Stomach (tissue), 9 donors: ENCODE data around the gene PARP8. TPM values are rescaled to one million over a fixed set of nuclear protein-coding genes. Genes with fewer than 3 reads are reported as not detected.

Experiments used
- DNase-seq, 2 donors: peaks; one replicate each; pipeline versions ENCODE4 v3.0.0 to v3.0.0-alpha.2; 2013 to 2019
- H3K27ac ChIP-seq, 5 donors: fragments of 200-600 bp in 4 of 5; sonication (generic) in 4 of 5; one replicate each; pipeline ENCODE4 v1.5.1; 2013 to 2019; ENCODE audit warnings: mild to moderate bottlenecking in 1 of 5, moderate library complexity in 1 of 5
- H3K27me3 ChIP-seq, 3 donors: fragments of 200-600 bp; sonication (generic); one replicate each; pipeline ENCODE4 v1.5.1; 2017 to 2019; ENCODE audit warnings: mixed run types in 1 of 3
- H3K36me3 ChIP-seq, 4 donors: fragments of 200-600 bp; sonication (generic); 1 replicate in 3 of 4; 2 replicates in 1 of 4; pipeline ENCODE4 v1.5.1; 2016 to 2019
- H3K4me1 ChIP-seq, 4 donors: fragments of 200-600 bp; sonication (generic); one replicate each; pipeline ENCODE4 v1.5.1; 2016 to 2019
- H3K4me3 ChIP-seq, 4 donors: fragments of 200-600 bp; sonication (generic) in 3 of 4; one replicate each; pipeline ENCODE4 v1.5.1; 2016 to 2019; ENCODE audit warnings: mild to moderate bottlenecking in 1 of 4
- H3K9me3 ChIP-seq, 4 donors: fragments of 200-600 bp; sonication (generic); one replicate each; pipeline ENCODE4 v1.5.1; 2016 to 2019
- EP300 ChIP-seq: sonication (generic); formaldehyde crosslinking; IDR thresholded peaks from one replicate; pipeline ENCODE4 v1.6.1; 2017; ENCODE audit warnings: antibody characterized with exemption
- POLR2A ChIP-seq, 4 donors: fragments of 450-650 bp; IDR thresholded peaks; one replicate each; pipeline ENCODE4 v1.6.1; 2016; ENCODE audit warnings: antibody characterized with exemption in 4 of 4, control low read depth in 2 of 4, mild to moderate bottlenecking in 1 of 4, moderate library complexity in 1 of 4
- POLR2AphosphoS5 ChIP-seq, 3 donors: sonication (generic); formaldehyde crosslinking; IDR thresholded peaks; one replicate each; pipeline ENCODE4 v1.6.1; 2016; ENCODE audit warnings: antibody characterized with exemption in 3 of 3
- WGBS, 5 donors: extraction: QIAGEN DNeasy Blood & Tissue Kit in 3 of 5; methylation state at CpG; one replicate each; pipeline versions ENCODE4 v1.1.5 to v1.1.7; 2013 to 2018; 5-methylcytosine and 5-hydroxymethylcytosine counted together
- intact Hi-C: fragments of 100-400 bp; cut with DNase I; formaldehyde crosslinking; loops from one replicate; pipeline ENCODE4 v1.15.1; 2023; ENCODE audit warnings: low total_unique reads
- polyA plus RNA-seq, 3 donors: library from polyadenylated mRNA; stranded (reverse); fragments of 200-250 nt; gene quantifications; one replicate each; pipeline ENCODE4 v1.2.3, GENCODE V29; 2013
- total RNA-seq, 5 donors: library from RNA; depleted of rRNA; stranded (reverse); fragments of >200 nt; gene quantifications; one replicate each; pipeline versions ENCODE4 v1.1.0 to v1.2.3, GENCODE V29; 2014 to 2016
- TF ChIP-seq, protein P1 (sequence below), 7 experiments: fragments of 450-650 bp in 4 of 7; fragments of 200-600 bp in 3 of 7; sonication (generic) in 3 of 7; IDR thresholded peaks; one replicate each; pipeline ENCODE4 v1.5.1; 2016 to 2019; ENCODE audit warnings: antibody characterized with exemption in 7 of 7, control low read depth in 2 of 7, mild to moderate bottlenecking in 1 of 7
- donor health status: healthy with polysubstance abuse.
- donor health status: Bipolar disorder and iron deficiency.
- donor health status: healthy.

Gene PARP8
- total and polyA plus RNA-seq, 8 donors: 6.7 to 54.2 (median 22.4) TPM

DNA sequence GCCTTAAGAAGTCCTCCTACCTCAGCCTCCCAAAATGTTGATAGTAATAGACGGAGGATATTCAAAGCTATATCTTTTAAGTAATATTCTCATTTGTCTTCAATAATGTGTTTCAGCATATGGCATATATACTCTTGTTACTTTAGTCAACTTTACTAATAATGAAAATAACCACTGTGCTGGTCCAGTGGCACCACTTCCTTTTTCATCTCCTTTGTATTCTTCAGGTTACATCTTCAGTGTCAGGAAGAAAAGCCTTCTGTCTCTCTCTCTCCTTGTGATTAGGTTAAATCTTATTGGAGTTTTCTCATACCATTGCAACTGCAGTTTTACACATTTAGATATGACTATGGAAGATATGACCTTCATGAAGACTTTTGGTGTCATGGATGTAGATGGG lies 31.3 kb downstream of the PARP8 start:
- intact Hi-C loops: no loop called here
- Histone ChIP-seq H3K27me3 (no peaks in the 10 kb centered on the region), H3K9me3 (no peaks in the 10 kb centered on the region), H3K4me3 (no peak overlapping the region), H3K36me3 (no peaks in the 10 kb centered on the region), H3K4me1 (peaks cover 0 to 28% (median 7%) of the 10 kb centered on the region in 4 donors), H3K27ac (no peak overlapping the region)
- TF ChIP-seq POLR2AphosphoS5 (IDR thresholded peaks at IDR 0.05) (no peak), EP300 (no peak), POLR2A (IDR thresholded peaks at IDR 0.05) (no peak)
- TF ChIP-seq, protein P1, sequence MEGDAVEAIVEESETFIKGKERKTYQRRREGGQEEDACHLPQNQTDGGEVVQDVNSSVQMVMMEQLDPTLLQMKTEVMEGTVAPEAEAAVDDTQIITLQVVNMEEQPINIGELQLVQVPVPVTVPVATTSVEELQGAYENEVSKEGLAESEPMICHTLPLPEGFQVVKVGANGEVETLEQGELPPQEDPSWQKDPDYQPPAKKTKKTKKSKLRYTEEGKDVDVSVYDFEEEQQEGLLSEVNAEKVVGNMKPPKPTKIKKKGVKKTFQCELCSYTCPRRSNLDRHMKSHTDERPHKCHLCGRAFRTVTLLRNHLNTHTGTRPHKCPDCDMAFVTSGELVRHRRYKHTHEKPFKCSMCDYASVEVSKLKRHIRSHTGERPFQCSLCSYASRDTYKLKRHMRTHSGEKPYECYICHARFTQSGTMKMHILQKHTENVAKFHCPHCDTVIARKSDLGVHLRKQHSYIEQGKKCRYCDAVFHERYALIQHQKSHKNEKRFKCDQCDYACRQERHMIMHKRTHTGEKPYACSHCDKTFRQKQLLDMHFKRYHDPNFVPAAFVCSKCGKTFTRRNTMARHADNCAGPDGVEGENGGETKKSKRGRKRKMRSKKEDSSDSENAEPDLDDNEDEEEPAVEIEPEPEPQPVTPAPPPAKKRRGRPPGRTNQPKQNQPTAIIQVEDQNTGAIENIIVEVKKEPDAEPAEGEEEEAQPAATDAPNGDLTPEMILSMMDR (IDR thresholded peaks at IDR 0.05): no peak
- DNase-seq: no peak
- WGBS, 5 donors: 85 to 100% (median 93%) methylated on average over 1 of the region's 1 CpG

DNA sequence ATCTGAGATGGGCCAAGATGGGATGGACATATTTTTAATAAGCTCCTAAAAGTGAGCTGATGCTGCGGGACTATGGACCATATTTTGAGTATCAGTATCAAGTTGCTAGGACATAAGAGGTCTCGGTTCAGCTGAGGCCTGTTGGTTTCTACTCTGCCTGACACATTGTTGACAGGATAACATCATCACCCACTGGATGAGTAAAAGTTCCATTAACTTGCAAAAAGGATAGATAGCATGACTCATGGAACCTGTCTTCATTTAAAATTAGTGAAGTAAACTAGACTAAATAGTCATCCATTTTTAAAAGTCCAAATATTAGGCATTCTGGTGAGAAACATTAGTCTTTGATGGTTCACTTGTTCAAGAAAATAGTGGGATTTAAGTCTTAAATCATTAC lies 33.3 kb downstream of the PARP8 start:
- DNase-seq: no peak
- 84 to 94% (median 94%) methylated on average over 2 of the region's 2 CpGs for WGBS, 5 donors
- H3K27ac ChIP-seq: no peak overlapping the region
- no peaks in the 10 kb centered on the region for H3K27me3 ChIP-seq
- no peaks in the 10 kb centered on the region for H3K9me3 ChIP-seq
- peaks cover 0 to 40% (median 15%) of the 10 kb centered on the region in 4 donors for H3K4me1 ChIP-seq
- TF ChIP-seq EP300 (no peak), POLR2AphosphoS5 (IDR thresholded peaks at IDR 0.05) (no peak), POLR2A (IDR thresholded peaks at IDR 0.05) (no peak)
- TF ChIP-seq, protein P1 (IDR thresholded peaks at IDR 0.05): no peak
- no peak overlapping the region for H3K4me3 ChIP-seq
- intact Hi-C loops: no loop called here
- no peaks in the 10 kb centered on the region for H3K36me3 ChIP-seq

DNA sequence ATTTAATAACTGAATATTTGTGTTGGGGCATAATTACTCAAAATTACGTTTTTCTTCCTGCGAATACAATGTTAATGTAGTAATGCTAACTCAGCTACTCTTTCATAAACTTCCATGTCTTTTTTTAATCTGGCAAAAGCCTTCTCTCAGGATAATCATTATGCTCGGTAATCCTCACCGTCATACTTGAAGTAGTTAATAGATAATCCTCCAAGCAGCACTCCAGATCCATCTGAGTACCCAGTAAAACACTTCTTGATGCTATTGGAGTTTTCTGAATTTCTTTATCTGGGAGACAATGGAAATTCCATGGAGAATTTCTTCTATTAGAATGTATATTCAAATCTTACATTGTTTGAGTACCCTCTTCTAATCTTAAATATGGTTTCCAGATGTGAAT lies 34.3 kb downstream of the PARP8 start:
- peaks cover 0 to 34% (median 16%) of the 10 kb centered on the region in 4 donors for H3K4me1 ChIP-seq
- no peaks in the 10 kb centered on the region for H3K9me3 ChIP-seq
- DNase-seq: no peak
- intact Hi-C loops: no loop called here
- no peaks in the 10 kb centered on the region for H3K36me3 ChIP-seq
- no peak overlapping the region for H3K4me3 ChIP-seq
- WGBS, 5 donors: 84 to 98% (median 89%) methylated on average over 4 of the region's 4 CpGs
- H3K27me3 ChIP-seq: no peaks in the 10 kb centered on the region
- H3K27ac ChIP-seq: no peak overlapping the region
- TF ChIP-seq, protein P1 (IDR thresholded peaks at IDR 0.05): no peak
- TF ChIP-seq EP300 (no peak), POLR2A (IDR thresholded peaks at IDR 0.05) (no peak), POLR2AphosphoS5 (IDR thresholded peaks at IDR 0.05) (no peak)

DNA sequence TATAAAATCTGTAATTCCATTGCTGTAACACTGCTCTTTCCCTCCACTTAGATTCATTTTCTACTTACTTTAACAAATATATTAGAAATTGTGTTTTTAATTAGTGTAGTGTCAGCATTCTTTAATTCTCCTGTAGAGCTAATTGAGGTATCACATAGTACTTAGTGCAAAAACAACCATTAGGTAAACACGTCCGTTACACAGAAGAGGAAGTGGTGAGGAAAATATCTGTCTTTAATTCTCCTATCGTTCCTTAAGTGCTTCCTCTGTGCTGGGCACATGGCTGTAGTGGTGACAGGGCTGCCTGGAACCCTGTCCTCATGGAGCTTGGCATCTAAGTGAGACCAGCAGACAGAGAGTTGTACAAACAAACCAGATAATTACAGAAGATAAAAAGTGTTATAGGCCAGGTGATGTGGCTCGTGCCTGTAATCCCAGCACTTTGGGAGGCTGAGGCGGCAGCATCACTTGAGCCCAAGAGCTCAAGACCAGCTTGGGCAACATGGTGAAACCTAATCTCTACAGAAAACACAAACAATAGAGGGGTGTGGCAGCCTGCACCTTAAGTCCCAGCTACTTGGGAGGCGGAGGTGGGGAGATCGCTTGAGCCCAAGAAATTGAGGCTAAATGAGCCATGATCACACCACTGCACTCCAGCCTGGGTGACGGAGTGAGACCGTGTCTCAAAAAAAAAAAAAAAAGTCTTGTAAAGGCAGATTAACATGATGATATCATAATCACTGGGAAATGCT lies 36.4 kb downstream of the PARP8 start:
- H3K4me3 ChIP-seq: no peak overlapping the region
- H3K27ac ChIP-seq: no peak overlapping the region
- DNase-seq: no peak
- TF ChIP-seq, protein P1 (IDR thresholded peaks at IDR 0.05): no peak
- TF ChIP-seq POLR2A (IDR thresholded peaks at IDR 0.05): no peak
- TF ChIP-seq POLR2AphosphoS5 (IDR thresholded peaks at IDR 0.05): no peak
- no peaks in the 10 kb centered on the region for H3K9me3 ChIP-seq
- no peaks in the 10 kb centered on the region for H3K36me3 ChIP-seq
- no peaks in the 10 kb centered on the region for H3K27me3 ChIP-seq
- peaks cover 0 to 46% (median 16%) of the 10 kb centered on the region in 4 donors for H3K4me1 ChIP-seq
- intact Hi-C loops: no loop called here
- 80 to 86% (median 83%) methylated on average over 9 of the region's 9 CpGs for WGBS, 5 donors
